Peyer's patch (tissue), 4 donors: Measurements from ENCODE around the gene NMBR.

Source experiments
- CTCF ChIP-seq, 6 experiments: fragments of 450-650 bp in 4 of 6; fragments of 200-600 bp in 2 of 6; sonication (generic) in 1 of 6; IDR thresholded peaks; one replicate each; pipeline ENCODE4 v1.5.1; 2017 to 2019; ENCODE audit warnings: antibody characterized with exemption in 6 of 6, mild to moderate bottlenecking in 3 of 6, moderate library complexity in 1 of 6
- POLR2A ChIP-seq, 2 donors: fragments of 450-650 bp; IDR thresholded peaks; one replicate each; pipeline ENCODE4 v1.5.1; 2017; ENCODE audit warnings: antibody characterized with exemption in 2 of 2, mild to moderate bottlenecking in 2 of 2, moderate library complexity in 2 of 2

GRCh38 chr6:142189057-142189456, 42.1 kb upstream of the NMBR start:
- TF ChIP-seq CTCF (IDR thresholded peaks at IDR 0.05) (no peak), POLR2A (IDR thresholded peaks at IDR 0.05) (no peak)
